Mesenteric fat pad (tissue), 1 donor: Measurements from ENCODE around the gene SLC8A2. TPM values are rescaled to one million over a fixed set of nuclear protein-coding genes. Genes with fewer than 3 reads are reported as not detected.
"Not testable (repeated sequence)": the region's sequence is repeated elsewhere in the genome, so short reads cannot be mapped to it uniquely, and the experiment has no call there.

Experiments used
- DNase-seq: peaks from one replicate; pipeline ENCODE4 v3.0.0-alpha.2; 2020; ENCODE audit warnings: low spot score
- total RNA-seq: library from RNA; stranded (reverse); fragmentation: NEBNext Ultra II Directional; extraction: Animal tissue kit (Norgen Biotek cat#: 25700); gene quantifications from one replicate; pipeline ENCODE4 v1.2.1, GENCODE V29; 2021
- donor health status: DM: yes; HTN: yes; CAD: no.

Gene SLC8A2
- total RNA-seq, 1 donor from 2014 or later: not detected

DNA sequence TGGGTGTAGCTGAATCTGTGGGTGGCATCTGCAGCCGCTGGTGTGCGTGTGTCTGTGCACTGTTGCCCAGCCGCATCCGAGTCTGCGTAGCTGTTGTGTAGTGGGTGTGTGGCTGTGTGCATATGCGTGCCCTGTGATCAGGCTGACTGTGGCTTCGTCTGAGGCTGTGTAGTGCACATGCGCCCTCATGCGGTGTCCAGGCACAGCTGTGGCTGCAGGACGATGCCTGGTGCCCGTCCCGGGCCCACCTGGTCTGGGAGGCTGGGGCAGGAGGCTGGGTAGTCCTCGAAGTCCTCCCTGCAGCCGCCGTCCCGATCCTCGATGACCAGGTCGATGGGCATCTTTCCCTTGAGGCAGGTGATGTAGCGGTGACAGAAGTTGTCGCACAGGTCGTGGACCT lies 57.2 kb downstream of the SLC8A2 start:
- no peak for DNase-seq

DNA sequence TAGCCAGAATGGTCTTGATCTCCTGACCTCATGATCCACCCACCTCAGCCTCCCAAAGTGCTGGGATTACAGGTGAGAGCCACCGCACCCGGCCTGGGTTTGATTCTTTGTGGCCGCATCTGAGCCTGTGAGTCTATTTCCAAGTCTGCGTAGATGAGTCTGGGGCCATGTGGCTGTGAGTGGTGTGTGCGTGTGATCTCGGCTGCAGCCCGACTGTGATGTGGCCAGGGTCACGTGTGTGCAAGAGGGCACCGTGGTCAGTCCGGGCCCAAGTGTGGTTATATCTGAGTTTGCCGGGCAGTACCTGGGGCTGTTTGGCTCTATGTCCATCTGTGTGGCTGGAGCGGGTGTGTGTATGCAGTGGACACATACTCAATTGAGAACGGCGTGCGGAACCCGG lies 57.8 kb downstream of the SLC8A2 start:
- DNase-seq: no peak

DNA sequence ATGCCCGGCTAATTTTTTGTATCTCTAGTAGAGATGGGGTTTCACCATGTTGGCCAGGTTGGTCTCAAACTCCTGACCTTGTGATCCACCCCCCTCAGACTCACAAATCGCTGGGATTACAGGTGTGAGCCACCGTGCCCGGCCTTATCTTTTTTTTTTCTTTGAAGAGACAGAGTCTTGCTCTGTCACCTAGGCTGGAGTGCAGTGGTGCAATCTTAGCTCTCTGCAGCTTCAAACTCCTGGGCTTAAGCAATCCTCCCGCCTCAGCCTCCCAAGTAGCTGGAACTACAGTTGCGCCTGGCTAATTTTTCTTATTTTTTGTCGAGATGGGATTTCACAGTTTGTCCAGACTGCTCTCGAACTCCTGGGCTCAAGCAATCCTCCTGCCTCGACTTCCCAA lies 60.0 kb downstream of the SLC8A2 start:
- not testable (repeated sequence) for DNase-seq

DNA sequence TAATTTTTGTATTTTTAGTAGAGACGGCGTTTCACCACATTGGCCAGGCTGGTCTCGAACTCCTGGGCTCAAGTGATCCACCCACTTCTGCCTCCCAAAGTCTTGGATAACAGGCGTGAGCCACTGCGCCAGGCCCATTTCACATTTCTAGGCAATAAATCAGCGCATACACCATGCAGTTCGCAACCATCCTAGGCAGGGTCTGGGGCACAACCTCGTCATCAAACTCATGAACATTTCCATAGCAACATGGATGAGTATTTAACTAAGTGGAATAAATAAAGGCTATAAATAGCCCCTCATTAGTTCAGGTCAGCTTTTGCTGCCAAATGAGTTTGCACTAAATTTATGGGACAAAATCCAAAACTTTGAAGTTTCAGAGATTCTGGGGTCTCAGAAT lies 60.6 kb downstream of the SLC8A2 start:
- no peak for DNase-seq

DNA sequence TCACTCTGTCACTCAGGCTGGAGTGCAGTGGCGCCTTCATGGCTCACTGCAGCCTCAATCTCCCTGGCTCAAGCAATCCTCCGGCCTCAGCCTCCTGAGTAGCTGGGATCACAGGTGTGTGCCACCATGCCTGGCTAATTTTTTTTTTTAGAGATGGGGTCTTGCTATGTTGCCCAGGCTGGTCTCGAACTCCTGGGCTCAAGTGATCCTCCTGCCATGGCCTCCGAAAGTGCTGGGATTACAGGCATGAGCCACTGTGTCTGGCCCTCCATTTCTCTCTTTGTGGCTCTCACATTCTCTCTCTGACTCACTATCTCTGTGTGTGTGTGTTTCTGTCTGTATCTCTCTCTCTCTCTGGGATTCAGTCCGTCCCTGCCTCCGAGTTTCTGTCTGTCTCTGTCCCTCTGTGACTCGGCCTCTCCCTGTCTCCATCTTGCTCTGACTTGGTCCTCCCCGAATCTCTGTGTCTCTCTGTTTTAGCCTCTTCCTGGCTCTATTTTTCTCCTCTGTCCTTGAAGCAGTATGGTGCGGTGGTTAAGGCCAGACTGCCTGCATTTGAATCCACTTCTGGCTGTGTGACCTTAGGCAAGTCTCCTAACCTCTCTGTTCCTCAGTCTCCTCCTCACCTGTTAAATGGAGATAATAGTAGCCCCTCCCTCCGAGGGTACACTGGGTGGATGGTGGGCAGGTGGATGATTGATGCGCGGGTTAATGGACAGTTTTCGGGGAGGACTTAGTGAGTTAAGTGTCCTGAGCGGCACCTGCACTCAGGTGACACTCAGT lies 63.3 kb downstream of the SLC8A2 start:
- no peak for DNase-seq

DNA sequence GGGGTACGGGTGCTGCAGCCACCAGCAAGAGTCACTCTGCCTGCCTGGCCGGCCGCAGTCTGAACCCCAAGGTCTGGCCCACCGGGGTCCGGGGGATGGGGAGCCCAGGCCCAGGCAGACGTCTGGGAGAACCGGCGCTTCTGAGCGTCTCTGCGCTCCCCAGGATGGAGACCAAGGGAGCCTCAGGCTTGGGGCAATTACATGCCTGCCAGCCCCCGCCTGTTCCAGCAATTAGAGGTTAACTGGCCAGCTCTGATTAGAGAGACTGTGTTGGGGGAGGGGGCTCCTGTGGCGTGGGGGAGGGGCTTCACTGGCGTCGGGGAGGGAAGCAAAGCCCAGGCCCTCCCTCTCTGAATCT lies 64.3 kb downstream of the SLC8A2 start:
- DNase-seq: no peak

DNA sequence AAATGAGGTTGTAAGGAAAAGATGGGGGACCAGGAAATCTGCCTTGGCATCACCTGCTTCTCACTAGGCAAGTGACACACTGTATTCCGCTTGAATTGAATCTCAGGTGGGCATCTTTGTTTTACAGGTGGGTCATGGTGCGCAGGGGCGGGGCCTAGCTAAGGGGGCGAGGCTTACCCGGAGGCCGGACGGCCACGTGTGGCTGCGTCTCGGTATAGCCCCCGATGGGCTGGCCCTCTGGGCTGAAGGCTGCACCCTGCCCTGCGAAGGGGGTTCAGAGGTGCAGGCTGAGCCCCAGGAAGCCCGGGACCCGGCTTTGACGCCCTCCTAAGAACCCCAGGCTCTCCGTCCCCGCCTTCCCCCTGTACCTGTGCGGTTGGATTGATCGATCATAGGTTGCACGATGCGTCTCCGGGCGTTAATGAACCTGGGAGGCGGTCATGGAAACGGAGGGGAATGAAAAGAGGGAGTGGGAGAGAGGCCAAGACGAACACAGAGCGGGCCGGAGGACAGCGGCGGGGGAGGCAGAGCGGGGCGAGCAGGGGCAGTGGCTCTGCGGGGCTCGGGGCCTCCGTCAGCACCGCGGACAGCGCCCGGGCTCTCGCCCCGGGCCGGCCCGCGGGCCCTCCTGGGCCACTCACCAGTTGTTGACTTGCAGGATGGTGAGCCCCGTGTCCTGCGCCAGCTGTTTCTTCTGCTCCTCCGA lies 64.8 kb downstream of the SLC8A2 start:
- no peak for DNase-seq

DNA sequence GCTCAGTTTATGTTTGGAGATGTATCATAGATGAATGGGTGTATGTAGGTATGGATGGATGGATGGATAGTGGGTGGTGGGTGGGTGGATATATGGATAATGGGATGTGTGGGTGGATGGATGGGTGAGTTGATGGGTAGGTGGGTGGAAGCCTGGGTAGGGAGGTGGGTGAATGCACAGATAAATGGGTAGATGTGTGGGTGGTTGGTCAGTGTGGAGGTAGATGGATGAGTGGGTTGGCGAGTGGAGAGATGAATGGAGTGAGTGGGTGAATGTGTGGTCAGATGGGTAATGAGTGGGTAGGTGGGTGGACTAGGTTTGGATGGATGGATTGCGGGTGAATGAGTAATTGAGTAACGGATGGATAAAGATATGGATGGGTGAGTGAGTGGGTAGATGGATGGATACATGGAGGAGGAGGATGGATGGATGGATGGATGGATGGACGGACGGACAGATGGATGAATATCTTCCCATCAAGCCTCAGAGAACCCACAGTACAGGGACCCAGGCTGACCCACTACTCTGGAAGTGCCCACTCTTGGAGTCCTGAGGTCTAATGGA lies 65.8 kb downstream of the SLC8A2 start:
- no peak for DNase-seq

DNA sequence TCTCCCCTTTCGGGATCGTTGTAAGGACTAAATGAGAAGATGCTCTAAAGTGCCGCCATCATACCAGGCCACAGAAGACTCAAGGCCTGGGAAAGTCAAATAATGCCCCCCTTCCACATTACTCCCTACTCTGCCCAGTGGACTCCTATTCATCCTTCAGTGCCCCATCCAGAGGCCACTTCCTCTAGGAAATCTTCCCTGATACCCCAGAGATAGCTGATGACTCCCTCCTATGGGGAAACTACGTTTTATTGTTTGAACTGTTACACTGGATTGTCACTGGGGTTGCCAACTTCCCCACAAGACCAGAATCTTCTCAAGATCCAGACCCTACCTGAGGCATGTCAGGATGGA lies 66.5 kb downstream of the SLC8A2 start:
- DNase-seq: no peak

DNA sequence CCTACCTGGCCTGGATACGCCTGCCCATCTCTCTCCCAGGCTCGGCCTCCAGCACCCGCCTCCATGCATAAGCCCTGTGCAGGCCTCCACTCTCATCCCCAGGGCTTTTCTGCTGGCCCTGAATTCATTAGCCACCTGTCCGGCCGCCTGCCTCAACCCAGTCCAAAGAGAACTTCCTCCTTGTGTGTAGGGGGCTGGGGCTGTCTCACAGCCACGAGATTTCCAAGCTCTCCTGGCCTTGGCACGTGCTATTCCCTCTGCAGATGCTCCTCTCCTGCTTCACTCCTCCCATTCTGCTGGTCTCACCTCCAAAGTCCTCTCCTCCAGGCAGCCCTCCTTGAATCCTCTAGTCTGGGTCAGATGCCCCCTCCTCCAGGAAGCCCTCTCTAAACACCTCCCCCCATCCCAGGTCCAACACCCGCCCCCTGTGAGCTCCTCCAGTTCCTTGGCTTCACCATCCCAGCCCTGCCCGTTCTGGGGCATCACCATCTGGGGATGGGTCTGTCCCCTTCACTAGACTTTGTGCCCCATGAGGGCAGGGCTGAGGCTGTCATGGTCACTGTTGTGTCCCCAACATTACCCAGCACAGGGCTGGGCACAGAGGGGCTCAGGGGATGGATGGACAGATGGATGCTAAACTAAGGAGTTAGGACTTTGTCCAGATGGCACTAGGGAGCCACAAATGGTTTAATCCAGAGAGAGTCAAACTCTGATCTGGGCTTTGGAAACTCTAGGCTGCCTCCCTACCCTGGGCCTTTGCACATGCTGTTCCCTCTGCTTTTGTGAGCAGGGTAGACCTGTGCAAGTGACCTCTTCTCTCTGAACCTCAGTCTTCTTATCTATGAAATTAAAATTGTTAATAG lies 67.1 kb downstream of the SLC8A2 start:
- no peak for DNase-seq

DNA sequence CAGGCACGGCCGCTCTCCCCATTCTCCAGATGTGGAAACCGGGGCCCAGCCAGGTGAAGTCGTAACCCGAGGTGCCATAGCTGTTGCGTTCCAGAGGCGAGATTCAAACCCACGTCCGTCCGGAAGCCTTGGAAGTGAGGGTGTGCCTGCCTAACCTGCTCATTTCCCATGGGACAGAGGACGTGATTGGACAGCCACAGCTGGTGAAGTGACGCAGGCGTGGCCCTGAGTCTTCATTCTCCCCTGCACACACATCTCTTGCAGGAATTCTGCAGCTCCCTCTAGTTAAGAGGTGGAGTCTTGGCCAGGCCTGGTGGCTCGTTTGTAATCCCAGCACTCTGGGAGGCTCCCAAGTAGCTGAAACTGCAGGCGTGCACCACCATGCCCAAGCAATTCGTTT lies 69.2 kb downstream of the SLC8A2 start:
- no peak for DNase-seq

DNA sequence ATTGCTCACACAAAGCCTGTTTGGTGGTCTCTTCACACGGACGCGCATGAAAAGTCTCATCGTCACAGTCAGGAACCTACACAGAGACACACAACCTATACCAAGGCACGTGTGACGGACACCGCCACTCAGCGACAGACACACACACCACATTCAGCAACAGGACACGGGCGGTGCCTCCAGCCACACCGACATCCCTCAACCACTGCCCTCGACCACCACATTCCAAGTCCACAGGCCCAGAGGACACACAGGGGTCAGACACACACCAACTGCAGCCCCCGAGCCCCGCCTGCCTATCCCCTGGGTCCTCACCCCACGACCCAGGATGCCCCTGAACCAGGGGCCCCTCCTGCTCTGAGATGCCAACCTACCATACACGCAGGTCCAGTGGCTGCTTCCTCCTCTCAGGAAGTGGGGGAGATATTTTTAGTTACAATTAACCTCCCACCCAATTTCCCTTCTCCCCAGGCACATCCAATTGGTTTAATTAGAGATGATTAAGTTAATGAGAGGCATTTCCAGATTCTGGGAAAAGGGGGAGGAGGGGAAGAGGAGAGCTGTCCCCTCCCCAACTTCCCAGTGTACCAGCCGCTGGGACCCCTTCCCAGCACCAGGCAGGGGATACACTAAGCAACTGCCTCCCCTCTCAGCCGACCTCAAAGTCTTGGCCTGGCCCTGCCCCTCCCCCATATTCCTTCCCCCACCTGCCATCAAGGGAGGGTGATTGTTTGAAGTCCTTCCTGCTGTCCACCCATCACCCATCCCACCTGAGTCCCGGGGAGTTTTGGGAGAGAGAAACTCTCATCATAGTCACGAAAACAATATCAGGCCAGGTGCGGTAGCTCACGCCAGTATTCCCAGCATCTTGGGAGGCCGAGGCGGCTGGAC lies 72.7 kb downstream of the SLC8A2 start:
- DNase-seq: no peak

DNA sequence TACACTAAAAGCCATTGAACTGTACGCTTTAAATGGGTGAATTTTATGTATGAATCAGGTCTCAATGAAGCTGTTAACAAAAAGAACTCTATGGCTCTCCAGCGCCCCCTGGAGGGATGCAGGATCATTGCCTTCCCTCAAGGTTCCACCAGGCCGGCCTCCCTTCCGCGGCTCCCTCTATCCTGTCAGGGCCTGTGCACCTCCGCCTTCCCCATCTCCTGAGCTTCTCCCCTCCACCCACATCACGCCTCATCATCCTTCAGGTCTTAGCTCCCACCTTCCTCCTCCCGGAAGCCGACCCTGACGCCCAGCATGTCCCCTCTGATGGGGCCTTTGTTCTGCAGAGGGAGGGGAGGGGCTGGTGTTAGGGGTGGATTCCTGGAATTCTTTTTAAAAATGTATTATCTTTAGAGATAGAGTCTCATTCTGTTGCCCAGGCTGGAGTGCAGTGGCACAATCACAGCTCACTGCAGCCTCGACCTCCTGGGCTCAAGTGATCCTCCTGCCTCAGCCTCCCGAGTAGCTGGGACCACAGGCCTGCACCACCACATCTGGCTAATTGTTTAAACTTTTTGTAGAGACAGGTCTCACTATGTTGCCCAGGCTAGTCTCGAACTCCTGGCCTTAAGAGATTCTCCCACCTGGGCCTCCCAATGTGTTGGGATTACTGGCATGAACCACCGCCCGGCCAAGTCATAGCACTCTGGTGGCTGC lies 80.0 kb downstream of the SLC8A2 start:
- DNase-seq: no peak

DNA sequence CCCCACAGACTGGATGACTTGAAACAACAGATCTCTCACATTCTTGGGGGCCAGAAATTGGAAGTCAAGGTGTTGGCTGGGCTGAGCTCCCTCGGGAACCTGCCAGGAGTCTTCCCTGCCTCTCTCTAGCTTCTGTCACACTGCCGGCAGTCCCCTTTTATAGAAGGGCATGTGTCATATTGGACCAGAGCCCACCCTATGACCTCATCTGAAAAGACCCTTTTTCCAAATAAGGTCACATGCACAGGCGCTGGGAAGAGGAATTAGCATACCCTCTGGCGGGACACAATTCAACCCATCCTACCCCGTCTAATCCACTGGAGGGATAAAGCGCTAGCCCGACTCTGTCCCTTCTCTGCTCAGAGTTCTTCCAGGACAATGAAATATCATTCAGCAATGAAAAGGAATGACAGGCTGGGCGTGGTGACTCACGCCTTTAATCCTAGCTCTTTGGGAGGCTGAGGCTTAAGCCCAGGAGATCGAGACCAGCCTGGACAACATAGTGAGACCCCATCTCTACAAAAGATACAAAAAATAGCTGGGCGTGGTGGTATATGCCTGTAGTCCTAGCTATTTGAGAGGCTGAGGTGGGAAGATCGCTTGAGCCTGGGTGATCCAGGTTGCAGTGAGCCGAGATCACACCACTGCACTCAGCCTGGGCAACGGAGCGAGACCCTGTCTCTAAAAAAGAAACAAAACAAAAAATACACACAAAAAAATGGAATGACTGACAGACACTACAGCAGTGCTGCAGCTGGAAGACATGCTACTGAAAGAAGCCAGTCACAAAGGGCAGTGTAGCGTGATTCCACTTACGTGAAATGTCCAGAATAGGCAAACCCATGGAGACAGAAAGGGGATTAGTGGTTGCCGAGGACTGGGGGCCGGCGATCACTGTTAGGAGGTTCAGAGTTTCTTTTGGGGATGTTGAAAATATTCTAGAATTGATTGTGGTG lies 80.9 kb downstream of the SLC8A2 start:
- DNase-seq: no peak

DNA sequence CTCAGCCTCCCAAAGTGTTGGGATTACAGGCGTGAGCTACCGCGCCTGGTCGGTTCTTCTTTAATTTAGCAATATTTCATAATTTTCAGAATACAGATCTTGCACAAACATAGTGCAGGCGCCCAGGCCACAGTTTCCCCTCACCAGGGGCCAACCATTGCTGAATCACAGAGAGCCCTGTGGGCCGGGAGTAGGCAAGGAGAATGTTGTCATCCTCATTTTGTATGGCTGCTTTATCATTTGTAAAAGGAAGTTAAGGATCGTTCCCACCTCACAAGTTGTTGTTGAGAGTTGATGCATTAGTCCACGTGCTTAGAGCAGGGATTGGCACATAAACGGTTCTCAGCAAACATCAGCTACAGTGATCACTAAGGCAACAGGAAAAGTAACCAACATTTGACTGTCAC lies 82.5 kb downstream of the SLC8A2 start:
- no peak for DNase-seq

DNA sequence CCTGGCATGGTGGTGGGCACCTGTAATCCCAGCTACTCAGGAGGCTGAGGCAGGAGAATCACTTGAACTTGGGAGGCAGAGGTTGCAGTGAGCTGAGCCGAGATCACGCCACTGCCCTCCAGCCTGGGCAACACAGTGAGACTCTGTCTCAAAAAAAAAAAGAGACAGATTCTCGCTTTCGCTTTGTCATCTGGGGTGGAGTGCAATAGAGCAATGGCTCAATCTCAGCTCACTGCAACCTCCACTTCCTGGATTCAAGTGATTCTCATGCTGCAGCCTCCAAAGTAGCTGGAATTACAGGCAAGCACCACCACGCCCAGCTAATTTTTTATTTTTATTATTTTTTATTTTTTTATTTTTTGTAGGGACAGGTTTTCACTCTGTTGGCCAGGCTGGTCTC lies 83.0 kb downstream of the SLC8A2 start:
- DNase-seq: not testable (repeated sequence)

DNA sequence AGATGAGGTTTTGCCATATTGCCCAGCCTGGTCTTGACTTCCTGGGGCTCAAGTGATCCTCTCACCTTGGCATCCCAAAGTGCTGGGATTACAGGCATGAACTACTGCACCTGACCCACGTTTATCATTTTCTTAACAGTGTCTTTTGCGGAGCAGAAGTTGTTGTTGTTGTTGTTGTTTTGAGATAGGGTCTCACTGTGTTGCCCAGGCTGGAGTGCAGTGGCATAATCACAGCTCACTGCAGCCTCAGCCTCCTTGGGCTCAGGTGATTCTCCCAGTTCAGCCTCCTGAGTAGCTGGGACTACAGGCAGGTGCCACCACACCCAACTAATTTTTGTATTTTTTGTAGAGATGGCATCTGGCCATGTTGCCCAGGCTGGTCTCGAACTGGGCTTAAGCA lies 84.1 kb downstream of the SLC8A2 start:
- DNase-seq: not testable (repeated sequence)

DNA sequence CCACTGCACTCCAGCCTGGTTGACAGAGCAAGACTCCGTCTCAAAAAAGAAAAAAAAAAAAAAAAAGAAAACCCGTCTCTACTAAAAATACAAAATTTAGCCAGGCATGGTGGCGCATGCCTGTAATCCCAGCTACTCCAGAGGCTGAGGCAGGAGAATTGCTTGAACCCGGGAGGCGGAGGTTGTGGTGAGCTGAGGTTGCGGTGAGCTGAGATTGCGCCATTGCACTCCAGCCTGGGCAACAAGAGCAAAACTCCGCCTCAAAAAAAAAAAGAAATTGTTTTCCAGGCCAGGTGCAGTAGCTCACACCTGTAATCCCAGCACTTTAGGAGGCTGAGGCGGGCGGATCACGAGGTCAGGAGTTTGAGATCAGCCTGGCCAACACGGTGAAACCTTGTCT lies 85.1 kb downstream of the SLC8A2 start:
- not testable (repeated sequence) for DNase-seq

DNA sequence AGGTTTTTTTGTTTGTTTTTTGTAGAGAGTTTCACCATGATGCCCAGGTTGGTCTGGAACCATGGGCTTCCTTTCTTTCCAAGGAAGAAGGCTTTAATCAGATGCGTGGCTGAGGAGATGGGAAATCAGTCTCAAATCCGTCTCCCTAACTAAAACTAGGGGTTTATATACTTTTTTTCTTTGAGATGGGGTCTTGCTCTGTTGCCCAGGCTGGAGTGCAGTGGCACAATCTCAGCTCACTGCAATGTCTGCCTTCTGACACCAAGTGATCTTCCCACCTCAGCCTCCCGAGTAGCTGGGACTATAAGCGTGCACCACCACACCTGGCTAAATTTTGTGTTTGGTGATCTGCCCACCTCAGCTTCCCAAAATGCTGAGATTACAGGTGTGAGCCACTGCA lies 87.2 kb downstream of the SLC8A2 start:
- DNase-seq: not testable (repeated sequence)
